Stimulated activated CD4-positive, alpha-beta T cell treated with anti-CD3 and anti-CD28 coated beads, Interleukin-12 subunit alpha, Interleukin-12 subunit beta, amount 100 ng/mL, for 24 hours (primary cell): Measurements from ENCODE around the gene PANK4.
"Not testable (repeated sequence)": the region's sequence is repeated elsewhere in the genome, so short reads cannot be mapped to it uniquely, and the experiment has no call there.

Source experiments
- DNase-seq, 2 experiments: peaks; one replicate each; pipeline ENCODE4 v3.0.0-alpha.2; 2020; ENCODE audit warnings: low read depth in 2 of 2

Gene PANK4

DNA sequence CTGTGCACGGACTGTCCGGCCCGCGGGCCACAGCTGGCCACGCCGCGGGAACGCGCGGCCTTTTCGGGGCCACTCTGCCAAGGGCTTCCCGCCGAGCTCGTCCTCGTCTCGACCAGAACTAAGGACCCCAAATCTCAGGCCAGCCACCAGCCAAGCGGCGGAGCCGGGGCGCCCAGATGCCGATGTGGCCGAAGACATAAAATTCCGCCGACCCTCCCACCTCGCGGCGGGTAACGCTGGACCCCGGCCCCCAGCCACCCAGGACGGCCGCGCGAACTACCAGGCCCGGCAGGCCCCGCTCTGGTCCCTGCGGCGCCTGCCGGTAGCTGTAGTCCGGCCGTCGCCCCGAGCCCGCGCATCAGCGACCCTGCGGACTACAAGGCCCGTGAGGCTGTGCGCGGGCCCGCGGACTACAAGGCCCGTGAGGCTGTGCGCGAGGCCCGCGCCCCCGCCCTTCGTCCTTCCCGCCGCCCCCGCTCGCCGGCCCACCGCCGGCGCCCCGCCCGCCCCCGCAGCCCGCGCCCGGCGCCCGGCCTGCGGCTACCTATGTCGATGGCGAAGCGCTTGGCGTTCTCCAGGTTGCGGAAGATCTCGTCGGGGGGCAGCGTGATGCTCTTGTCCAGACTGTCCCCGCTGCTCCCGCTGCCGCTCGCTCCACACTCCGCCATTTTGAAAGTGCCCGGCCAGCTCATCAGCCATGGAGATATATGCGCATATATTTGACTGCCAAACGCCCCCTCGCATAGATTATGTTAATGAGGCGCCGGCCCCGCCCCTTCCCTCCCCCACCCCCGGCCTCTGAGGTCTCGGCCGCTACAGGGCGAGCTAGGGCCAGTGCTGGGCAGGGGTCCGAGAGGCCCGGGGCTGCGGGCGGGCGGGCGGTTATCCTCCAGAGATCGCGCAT, at the start of gene PANK4:
TSS of gene PANK4 (minus strand) at position 677 of the 904 bp plus-strand sequence. CDS start at position 668, 9 bp downstream.
- peak; percentile 74 to 83 for DNase-seq

DNA sequence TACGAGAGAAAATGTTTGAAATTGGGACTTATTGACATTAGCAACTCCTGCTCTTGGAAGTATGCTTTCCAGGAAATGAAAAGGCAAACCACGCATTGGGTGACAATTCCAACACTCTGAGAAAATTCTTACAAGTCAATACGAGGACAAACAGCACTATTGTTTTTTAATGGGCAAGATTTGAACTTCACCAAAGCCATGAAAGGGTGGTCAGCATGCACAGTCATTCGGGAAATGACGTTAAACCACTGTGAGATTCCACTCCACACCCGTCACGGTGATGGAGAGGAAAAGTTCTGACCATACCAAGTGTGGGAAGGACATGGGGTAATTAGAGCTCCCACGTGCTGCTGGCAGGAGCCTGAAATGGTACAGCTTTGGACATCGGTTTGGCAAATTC, 48.0 kb upstream of the PANK4 start:
- DNase-seq = no peak

GRCh38 chr1:2573250-2573920, 47.0 kb upstream of the PANK4 start:
- no peak for DNase-seq

DNA sequence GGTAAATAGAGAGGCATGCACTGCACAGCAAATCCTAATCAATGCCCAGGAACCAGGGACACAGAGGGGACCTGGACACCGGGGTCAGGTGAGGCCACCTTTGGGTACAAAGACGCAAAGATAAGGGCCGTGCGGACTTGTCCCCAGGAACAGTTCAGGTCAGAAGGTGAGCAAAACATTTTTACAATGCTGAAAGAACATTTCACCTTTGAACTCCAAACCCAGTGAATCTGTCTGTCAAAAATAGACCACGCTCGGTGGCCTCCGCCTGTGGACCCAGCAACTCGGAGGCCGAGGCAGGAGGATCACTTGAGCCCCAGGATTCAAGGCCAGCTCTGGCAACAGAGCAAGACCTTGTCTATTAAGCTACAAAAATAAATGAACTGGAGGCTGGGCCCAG, 45.0 kb upstream of the PANK4 start:
- no peak for DNase-seq

GRCh38 chr1:2570332-2570731, 43.9 kb upstream of the PANK4 start:
- no peak for DNase-seq

GRCh38 chr1:2569703-2570102, 43.3 kb upstream of the PANK4 start:
- not testable (repeated sequence) for DNase-seq

DNA sequence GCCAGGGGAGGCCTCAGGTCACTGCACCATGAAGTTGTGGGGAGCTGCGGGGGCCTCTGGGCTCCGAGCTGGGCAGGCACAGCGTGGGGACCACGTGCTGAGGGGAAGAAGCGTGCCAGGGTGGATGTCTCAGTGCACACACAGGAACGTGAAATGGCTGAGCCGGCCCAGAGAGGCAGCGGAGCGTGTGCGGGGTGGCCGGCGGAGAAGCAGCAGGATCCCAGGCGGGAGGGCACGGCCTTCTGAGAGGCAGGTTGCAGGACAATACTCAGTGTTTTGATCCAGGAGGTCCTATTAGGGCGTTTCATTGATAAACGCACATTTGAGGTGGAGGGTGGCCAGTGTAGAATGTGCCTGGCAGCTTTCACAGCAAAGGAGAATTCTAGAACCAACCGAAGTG, 42.7 kb upstream of the PANK4 start:
- DNase-seq = no peak

DNA sequence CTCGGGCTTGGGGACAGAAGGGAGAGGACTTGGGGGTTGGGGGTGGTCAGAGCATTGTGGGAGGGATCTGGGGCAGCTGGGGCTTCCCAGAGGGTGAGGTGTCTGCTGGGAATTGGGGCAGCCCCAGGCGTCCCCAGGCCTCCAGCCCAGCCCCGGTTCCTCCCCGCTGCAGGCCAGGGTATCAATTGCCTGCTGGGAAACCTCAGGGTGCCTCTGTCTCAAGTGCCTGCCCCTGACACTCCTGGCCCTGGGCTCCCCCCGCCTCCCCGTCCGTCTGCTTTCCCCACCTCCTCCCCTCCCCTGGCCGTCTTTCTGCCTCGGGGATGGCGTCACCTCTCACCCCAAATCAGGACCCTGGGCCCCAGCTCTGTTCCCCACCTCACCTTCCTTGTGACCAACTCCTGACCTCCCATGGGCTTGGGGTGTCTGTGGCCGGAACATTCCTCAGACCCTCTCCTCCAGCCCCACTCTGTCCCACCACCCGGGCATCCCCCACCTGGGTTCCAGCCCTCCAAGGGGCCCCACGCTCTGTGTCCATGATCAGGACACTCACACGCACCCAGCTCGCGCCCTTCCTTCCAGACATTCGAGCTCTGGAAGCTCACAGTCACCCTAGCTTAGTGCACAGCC, 41.9 kb upstream of the PANK4 start:
- not testable (repeated sequence) for DNase-seq

- no peak for DNase-seq
Measured at GRCh38 chr1:2567083-2567679, 40.8 kb upstream of the PANK4 start.

DNA sequence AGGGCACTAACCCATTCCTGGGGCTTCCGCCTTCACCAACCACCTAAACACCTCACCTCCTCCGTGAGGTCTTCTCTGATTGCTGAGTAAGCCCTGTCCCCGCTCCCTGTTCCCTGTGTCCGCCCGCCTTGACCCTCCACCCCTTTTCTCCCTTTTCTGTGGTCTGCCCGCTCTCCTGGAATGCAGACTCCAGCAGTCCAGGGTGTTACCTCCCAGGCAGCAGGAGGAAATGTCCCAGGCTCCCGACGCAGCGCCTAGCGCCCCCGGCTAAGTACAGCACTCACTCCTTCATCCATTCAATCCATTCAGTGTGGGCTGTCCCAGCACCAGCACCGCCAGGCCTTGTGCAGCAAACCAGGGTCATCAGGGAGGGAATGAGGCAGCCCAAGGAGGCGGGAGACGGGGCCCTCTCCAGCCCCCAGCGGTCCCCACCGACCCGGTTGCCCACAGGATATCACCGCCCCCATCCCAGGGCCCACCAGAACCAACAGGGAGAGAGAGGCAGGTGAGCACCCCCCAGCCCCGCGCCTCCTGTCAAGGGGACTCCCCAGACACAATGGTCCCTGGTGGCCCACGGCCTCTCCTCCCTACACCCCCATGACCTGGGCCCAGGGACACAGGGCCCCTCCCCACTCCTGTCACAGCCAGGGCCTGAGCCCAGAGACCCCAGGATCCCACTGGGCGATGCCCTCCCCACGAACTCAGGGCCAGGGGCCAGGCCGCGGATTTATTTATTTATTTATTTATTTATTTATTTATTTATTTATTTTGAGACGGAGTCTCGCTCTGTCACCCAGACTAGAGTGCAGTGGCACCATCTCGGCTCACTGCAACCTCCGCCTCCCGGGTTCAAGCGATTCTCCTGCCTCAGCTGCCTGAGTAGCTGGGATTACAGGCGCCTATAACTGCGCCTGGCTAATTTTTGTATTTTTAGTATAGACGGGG, 40.0 kb upstream of the PANK4 start:
- DNase-seq = no peak

DNA sequence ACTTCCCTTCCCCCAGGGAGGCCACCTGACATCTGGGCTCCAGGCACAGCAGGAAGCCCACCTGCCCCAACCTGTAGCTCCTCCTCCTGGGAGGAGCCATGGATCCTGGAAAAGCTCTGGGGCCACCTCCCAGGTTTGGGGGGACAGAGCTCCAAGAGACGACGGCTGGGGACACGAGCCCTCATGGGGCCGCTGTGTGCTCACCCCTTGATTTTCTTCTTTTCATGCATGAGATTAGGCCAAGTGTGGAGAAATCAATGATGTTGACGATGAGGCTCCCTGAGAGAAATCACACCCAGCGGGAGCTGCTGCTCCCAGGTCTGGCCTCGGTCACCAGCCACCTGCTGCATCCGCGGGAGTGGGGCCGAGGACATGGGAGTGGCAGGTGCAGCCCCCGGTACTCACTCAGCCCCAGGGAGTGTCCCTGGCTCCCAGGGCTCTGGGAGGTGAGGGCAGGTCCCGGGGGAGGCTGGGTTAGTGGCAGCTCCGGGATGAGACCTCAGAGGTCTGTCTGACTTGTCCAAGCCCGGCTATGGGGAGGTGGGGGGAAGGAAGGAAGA, 38.5 kb upstream of the PANK4 start:
- no peak for DNase-seq

DNA sequence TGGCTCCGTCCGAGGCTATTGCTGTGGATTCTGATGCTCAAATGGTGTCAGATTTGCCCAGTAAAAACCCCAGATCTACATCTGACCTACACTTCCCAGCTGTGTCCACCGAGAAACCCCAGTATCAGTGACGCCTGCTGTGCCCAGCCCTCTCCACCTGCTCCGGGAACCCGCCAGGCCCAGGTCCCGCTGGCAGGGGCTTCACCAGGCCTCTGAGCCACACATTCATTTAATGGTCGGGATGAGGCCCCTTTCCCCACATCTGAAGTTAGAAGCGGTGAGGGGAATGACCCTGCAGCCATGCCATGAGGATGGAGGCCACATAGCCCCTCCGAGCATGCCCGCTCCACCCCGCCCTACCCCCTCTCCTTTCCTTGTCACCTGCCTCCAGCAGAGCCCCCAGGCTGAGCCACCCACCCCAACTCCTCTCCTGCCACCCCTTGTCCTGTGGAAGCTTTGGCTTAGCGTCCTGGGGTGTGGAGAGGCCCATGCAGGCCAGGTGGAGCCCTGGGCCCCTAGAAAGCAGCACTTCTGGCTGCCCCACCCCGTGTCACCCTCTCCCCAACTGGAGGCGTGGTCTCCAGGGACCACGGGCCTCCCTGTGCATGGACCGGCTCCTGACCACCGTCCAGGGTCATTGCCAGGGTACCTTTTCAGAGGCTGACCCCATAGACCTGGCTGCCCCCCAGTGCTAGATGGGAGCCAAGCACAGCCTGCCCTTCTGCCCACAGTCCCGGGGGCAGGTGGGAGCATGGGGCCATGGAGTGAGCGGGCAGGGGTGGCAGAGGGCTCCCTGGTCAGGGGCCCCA, 37.8 kb upstream of the PANK4 start:
- no peak for DNase-seq

- DNase-seq = no peak
Measured at GRCh38 chr1:2563205-2563604, 36.8 kb upstream of the PANK4 start.

- DNase-seq = no peak
Measured at GRCh38 chr1:2561898-2562895, 35.8 kb upstream of the PANK4 start.

DNA sequence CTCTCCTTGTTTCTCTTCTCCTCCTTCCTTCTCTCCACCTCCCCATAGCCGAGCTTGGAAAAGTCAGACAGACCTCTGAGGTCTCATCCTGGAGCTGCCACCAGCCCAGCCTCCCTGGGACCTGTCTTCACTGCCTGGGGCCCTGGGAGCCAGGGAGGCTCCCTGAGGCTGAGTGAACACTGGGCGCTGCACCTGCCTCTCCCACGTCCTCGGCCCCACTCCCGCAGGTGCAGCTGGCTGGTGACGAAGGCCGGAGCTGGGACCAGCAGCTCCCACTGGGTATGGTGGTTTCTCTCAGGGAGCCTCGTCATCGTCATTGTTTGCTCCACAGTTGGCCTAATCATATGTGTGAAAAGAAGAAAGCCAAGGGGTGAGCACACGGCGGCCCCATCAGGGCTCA, 35.0 kb upstream of the PANK4 start:
- no peak for DNase-seq

DNA sequence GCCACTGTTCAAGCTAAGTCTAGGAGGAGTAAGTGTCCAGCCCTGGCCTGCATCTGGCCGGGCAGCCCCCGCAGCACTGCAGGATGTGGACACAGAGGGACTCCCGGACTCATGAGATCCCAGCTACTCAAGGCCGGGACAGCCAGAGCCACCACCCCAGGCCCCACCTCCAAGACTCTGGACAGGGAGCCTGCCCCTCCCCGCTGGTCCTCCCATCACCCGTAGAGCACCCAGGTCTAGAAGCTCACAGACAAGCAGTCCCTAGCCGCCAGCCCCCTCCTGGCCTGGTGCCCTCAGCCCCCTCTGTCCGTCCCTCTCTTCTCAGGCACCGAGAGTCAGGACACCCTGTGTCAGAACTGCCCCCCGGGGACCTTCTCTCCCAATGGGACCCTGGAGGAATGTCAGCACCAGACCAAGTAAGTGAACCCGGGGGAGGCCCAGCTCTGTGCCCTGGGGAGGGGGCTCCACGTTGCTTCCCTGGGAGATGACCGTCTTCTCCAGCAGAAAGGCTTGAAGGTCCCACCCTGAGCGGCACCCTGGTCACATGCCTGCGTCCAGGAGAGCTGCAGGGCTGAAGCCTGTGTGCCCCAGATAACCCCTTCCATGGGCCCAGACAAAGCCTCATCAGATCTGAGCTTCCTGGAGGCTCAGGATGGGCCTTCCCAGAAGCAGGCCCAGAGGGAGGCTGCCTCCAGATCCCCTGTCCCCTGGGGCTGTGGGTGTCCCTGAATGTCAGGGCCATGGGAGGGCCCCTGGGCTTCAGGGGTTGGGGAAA, 34.1 kb upstream of the PANK4 start:
- DNase-seq = no peak

GRCh38 chr1:2559509-2560298, 33.3 kb upstream of the PANK4 start:
- no peak for DNase-seq
